Amniotic epithelial cell (primary cell): ENCODE data around the gene GALR3.
"Not testable (repeated sequence)": the region's sequence is repeated elsewhere in the genome, so short reads cannot be mapped to it uniquely, and the experiment has no call there.

Experiments
- DNase-seq: peaks from one replicate; pipeline ENCODE4 v3.0.0-alpha.2; 2010; ENCODE audit warnings: low read depth

Gene GALR3, protein sequence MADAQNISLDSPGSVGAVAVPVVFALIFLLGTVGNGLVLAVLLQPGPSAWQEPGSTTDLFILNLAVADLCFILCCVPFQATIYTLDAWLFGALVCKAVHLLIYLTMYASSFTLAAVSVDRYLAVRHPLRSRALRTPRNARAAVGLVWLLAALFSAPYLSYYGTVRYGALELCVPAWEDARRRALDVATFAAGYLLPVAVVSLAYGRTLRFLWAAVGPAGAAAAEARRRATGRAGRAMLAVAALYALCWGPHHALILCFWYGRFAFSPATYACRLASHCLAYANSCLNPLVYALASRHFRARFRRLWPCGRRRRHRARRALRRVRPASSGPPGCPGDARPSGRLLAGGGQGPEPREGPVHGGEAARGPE

DNA sequence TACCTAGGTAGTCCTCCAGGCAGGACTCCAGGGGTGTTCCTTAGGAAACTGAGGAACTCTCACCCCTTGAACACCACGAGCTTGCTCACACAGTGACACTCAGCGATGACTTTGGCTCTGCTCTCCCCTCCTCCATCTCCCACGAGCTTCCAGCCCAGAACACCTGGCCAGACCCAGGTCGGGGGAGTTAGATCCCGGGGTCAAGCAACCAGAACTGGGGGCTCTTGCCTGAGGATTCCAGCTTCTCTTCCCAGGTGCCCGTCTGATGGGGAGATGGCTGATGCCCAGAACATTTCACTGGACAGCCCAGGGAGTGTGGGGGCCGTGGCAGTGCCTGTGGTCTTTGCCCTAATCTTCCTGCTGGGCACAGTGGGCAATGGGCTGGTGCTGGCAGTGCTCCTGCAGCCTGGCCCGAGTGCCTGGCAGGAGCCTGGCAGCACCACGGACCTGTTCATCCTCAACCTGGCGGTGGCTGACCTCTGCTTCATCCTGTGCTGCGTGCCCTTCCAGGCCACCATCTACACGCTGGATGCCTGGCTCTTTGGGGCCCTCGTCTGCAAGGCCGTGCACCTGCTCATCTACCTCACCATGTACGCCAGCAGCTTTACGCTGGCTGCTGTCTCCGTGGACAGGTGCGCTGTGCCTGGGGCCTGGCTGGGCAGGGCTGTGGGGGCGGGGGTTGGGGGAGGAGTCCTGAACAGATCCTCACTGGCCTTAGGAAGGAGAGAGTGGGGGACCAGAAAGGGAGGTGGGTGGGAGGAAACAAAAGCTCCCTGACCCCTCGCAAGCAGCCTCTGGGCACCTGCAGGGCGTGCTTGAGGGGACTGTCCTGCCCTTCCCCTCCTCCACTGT lies at the start of gene GALR3:
GALR3 (plus strand) TSS at position 249 of the 852 bp plus-strand sequence; CDS start at position 274, 25 bp downstream.
- no peak for DNase-seq

DNA sequence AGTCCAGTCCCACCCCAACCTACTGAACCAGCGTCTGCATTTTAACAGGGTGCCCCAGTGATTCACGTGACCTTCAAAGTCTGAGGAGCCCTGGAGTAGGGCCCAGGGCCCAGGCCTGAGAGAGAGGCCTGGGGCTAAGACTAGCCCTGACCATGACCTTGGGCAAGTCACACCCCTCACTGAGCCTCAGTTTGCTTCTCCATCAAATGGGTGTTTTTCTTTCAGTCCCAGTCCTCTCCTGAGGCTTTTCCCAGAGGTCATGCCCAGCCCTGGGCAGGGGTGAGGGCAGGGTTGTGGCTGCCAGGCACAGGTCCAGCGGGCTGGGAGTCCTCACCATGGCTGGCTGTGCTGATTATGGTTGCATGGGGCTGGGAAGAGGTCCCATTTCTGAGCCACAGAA lies 48.5 kb upstream of the GALR3 start:
- no peak for DNase-seq

DNA sequence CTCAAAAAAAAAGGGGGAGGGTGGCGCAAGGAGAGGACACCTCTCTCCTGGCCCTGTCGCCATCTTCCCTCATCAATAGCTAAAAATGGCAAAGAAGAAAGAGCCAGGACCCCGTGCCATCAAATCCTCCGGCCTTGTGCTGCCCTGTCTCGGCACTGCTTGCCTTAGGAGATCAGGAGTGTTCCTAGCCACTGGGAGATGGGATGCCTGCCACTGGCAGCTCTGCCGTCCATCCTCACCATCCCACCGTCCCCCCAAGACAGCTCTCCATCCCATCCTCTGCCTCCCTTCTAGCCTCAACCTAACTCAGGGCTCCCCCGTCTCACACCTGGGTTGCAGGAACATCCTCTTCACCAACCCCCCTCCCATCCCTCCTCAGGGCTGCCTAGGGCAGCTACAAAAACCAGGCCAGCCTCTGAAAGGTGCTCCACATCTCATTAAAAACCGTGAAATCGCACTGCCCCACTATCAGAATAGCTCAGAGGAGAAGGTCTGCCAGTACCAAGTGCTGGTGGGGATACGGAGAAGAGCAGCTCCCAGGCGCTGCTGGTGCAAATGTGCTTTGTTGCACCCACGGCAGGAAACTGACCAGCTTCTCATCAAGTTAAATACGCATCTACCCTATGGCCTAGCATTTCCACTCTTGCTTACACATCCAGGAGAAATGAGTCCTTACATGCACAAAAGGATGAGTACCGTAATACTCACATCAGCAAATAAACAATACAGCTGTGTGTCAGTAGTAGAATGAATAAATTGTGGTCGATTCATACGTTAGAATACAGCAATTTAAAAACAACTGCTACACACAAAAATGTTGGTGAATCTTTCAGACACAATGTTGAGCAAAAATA lies 47.2 kb upstream of the GALR3 start:
- peak; percentile 68 for DNase-seq

DNA sequence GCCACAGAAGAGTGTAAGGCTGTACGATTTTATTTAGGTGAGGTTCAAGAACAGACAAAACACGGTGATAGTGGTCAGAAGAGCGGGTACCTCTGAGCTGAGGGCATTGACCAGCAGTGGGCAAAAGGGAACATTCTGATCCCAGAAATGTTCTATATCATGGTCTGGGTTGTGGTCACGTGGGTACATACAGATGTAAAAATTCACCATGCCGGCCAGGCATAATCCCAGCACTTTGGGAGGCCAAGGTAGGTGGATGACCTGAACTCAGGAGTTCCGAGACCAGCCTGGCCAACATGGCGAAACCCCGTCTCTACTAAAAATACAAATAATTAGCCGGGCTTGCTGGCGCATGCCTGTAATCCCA lies 46.6 kb upstream of the GALR3 start:
- DNase-seq: no peak

DNA sequence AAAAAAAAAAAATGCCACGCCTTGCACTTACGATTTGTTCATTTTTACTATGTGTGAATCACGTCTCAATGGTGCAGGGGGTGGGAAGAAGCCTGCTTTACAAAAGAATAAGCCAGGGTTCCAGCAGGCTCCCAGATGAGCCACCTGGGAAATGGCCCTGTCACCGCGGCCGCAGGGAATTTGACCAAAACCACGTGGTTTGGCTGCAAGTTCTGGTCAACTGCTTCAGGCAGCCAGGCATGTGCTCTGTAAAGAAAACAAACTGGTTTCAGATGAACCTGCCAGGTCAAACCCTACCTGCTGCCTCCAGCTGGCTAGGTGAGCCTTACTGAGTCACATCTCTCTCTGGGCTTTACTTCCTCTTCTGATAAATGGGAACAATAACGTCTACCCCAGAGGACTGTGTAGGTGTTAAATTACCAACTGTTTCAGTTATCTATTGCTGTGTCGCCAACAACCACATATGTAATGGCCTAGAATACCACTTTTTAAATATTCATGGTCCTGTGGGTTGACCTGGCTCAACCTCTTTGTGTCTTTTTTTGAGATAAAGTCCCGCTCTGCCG lies 46.0 kb upstream of the GALR3 start:
- DNase-seq: peak; percentile 61

DNA sequence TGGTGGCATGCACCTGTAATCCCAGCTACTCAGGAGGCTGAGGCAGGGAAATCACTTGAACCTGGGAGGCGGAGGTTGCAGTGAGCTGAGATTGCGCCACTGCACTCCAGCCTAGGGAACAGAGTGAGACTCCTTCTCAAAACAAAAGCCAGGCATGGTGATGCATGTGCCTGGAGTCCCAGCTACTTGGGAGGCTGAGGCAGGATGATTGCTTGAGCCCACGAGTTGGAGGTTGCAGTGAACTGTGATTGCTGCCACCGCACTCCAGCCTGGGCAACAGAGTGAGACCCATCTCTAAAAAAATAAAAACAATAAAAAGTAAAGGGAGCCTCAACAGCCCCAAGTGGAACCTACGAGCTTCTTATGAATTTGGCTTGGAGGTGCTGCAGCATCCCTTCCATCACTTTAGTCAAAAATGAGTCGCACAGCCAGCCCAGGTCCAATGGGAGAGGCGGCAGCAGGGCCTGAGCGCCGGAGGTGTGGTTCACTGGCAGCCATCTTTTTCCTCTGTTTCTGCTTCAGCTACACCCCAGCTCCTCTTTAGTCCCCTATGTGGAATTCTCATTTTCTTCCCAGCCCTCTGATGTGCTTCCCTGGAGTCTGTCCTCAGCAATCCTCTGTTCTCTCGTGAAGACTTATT lies 44.7 kb upstream of the GALR3 start:
- no peak for DNase-seq

DNA sequence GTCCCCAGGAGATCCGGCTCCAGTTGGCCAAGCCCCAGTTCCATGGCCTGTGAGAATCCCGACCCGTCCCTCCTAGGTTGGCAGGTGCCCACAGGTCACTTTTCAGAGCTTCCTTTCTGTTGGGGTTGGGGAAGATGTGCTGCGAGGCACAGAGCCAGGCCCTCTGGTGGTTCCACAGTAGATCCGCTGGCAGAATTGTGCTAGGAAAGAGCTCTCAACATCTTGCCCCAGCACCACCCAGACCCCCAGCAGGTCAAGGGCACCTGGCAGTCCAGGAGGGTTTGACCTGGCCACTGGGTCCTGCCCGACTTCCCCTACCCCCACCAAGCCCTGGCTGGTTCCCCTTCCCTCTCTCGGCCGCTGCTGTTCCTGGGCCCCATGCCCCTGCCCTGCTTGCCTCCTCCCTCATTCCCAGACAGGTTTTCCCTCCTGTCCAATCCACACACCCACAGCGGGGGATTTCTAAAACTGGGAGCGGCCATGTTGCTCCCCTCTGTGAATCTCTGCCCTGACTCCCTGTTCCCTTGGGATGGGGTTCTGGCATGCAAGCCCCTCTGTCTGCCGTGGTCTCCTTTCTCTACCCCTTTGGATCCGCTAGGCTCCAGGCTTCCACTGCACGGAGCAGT lies 41.6 kb upstream of the GALR3 start:
- DNase-seq: no peak

DNA sequence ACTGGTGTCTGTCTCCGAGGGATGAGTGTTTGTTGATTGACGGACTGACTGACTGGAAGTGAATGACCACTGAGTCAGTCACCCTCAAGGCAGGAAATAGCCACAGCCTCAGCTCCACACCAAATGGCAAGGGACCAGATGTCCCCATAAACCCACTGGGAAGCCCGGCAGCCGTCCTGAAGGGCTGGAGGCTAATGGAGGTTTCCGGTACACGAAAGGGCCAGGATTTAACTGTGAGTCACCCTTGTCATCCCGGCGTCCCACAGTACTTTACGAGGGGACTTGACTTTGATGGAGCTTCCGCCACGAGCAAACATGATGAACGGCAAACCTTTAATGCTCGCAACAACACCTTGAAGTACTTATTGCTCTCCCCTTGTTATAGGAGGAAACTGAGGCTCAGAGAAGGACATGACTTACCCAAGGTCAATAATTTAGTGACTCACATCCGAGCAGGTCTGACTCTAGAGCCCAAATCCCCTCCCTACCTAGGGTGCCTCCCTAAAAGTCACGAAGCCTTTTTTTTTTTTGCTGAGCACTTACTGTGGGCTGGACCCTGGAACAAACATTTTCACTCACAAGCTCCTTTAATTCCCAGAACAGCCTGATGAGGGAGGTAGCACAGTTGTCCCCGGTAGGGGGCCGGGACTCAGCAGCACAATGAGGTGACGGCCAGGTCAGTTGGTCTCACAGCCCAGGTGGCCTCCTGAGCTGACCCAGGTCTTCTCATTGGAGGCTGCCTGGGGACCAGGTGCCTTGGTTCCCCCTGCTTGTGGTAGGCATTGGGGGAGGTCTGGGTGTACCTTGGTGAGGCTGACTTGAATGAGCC lies 40.6 kb upstream of the GALR3 start:
- DNase-seq: no peak

DNA sequence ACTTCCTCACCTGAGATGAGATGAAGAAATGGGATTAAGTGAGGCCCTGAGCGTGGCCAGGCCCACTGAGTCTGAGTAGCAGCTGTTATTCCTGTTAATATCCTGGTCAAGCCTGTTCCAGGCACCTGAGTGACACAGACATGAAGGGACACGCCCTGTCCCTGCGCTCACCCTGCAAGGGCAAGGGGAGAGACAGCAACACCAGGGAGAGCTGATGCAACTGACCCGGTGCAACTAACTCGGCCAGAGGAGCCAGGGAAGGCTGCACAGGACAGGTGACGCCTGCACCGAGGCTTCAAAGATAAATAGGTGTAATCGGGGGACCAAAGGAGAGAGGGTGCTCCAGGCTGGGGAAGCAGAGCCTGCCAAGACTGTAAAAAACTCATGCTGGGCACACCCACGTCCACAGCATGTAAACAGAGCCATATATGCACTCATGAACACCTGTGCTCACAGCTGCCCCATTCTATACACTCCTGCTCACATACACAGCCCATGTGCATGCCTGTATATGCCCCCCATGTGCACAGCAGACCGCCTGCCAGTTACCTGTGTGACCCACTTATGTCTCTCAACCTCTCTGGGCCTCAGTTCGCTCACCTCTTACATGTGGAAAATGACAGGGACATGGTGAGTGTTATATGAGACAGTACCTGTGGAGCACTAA lies 38.2 kb upstream of the GALR3 start:
- DNase-seq: no peak

DNA sequence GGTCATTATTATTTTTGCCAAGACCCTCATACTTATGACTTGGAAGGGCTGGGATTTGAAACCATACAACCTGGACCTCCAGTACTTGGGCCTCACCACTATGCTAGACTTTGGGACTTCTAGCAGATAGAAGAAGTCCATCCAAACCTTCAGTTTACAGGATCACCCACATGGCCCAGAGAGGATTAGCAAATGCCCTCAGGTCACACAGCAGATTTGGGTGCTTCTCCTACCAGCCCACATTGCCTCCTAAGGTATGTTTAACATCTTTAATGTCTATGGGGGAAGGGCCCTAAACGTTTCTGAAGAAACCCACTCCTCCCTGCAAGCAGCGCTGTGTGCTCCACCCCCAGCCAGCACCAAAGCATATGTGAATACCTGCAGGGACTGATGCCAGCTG lies 32.9 kb upstream of the GALR3 start:
- no peak for DNase-seq

DNA sequence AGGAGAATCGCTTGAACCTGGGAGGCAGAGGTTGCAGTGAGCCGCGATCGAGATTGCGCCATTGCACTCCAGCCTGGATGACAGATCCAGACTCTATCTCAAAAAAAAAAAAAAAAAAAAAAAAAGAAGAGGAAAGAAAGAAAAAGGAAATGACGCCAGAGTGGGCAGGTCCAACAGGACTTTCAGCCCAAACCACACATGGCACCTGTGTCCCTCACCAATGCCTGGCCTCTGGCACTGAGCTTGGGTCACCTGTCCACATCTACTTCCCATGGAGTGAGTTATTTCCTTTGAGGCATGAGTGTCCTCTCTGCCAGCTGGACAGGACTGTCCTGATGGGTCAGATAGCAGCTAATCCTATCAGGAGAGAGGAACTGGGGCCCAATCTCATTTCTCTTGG lies 30.7 kb upstream of the GALR3 start:
- no peak for DNase-seq

DNA sequence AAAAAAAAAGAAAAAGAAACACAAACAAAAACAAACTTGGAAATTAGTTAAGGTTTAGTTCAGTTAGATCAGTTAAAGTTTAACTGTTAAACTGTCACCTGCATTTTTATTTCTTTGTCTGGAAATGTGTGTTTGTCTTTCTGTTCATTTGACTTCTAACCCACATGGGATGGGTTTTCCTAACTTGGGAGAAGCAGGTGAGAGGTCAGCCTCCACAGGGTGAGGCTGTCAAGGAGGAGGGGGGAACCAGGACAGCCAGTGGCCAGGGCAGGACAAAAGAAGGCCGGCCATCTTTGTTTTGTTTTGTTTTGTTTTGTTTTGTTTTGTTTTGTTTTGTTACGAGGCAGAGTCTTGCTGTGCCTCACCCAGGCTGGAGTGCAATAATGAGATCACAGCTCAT lies 28.8 kb upstream of the GALR3 start:
- DNase-seq: no peak

DNA sequence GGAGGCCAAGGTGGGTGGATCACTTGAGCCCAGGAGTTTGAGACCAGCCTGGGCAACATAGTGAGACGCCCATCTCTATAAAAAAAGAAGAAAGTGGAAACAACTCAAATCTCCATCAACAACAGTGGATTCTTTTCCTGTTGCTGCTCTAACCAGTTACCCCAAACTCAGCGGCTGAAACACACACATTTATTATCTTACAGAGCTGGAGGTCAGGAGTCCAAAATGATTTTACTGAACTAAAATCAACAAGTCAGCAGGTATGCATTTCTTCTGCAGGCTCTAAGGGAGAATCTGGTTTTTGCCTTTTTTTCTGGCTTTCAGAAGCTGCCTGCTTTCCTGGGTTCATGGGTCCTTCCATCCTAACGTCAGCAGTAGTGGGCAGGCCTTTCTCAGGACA lies 27.1 kb upstream of the GALR3 start:
- DNase-seq: no peak

DNA sequence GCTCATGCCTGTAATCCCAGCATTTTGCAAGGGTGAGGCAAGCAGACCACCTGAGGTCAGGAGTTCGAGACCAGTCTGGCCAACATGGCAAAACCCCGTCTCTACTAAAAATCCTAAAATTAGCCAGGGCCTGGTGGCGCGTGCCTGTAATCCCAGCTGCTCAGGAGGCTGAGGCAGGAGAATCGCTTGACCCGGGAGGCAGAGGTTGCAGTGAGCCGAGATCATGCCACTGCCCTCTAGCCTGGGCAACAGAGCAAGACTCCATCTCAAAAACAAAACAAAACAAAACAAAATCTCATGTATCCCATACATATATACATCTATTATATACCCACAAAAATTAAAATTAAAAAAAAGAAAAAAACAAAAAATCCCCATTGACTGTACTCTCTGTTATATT lies 25.9 kb upstream of the GALR3 start:
- DNase-seq: not testable (repeated sequence)

DNA sequence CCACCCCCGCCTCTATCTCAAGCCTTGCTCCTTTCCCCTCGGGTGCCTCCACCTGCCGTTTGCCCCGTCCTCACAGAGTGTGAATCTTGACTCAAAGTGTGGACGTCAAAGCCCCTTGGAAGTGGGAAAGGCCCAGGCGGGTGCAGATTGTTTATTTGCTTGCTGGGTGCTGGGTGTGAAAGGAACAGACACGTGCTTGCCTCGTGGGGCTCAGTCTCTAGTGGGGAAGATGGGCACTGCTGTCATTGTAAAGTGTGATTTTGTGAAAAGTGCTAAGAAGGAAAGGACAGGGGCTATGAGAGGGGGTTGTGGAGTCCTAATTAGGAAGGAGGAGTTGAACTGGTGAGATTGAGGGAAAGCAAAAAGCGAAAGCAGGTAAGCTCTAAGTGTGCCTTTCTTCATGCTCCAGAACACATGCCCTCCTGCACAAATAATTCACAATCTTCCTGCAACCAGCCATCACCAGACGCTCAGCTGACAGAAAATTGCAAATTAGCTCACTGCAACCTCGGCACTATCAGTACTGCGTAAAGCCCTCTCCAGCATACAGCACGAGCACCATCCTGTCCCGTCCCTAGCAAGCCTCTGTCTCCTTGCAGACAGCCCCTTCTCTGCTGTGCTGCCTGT lies 25.2 kb upstream of the GALR3 start:
- DNase-seq: no peak

DNA sequence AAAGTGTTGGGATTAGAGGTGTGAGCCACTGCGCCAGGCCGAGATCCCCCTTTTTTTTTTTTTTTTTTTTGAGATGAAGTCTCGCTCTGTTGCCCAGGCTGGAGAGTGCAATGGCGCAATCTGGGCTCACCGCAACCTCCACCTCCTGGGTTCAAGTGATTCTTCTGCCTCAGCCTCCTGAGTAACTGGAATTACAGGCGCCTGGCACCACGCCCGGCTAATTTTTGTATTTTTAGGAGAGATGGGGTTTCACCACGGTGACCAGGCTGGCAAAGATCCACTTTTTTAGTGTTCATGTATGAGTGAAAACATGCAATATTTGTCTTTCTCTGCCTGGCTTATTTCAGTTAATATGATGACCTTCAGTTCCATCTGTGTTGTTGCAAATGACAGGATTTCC lies 23.2 kb upstream of the GALR3 start:
- DNase-seq: not testable (repeated sequence)

DNA sequence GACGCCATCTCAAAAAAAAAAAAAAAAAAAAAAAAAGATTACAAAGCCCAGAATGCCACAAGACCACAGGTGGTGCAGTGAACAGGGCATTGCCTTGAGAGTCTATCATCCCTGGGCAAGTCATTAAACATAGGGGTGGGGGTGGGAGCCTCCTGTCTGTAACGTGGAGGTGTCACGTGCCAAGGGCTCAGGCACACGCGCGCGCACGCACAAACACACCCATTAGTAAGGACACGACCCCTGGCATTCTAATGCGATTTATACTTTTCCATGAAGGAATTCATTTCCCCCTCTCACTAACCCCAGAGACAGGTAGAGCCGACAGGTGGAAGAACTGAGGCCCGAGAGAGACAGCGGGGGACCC lies 21.3 kb upstream of the GALR3 start:
- no peak for DNase-seq

DNA sequence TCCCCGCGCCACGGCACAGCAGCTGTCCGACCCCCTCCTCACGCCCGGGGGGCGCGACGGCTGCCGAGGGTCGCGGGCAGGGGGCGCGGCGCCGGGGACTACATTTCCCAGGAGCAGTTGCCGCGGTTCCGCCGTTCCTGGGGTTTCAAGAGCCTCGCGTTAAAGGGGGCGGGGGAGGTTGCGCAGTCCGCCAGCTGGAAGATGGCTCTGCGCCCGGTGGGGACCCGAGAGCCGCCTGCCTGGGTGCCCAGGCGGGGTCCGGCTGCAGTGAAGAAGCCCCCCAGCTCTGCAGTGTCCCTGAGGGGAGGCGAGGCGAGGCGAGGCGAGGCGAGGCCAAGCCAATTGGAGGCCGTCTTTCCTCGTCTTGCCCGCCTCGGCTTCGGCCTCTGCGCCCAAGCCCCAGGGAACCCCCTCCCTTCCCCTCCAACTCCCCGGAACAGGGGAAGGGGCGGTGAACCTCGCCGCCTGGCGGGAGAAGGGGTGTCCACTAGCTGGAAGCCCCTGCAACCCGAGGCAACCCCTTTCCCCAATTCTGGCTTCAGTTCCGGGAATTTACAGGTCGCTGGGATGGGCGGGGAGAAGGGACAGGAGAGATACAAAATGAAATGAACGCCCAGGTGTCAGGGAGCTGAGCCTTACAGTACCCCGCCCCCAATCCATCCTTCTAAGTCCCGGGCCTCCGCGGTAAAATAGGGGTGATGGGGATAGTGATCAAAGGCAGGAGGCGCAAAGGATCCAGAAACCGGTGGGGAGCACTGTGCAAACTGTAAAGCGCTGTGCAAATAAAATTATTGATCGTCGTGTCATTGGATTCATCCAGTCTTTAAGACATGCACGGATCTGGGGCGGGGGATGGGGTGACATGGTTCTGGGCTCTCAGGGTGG lies 20.6 kb upstream of the GALR3 start:
- peak; percentile 40 for DNase-seq
